Measurements from ENCODE around the gene AGMO. TPM values are rescaled to one million over a fixed set of nuclear protein-coding genes. Genes with fewer than 3 reads are reported as not detected.

Gene AGMO
- total RNA-seq, 1 experiment from 2014 or later = 13.2 TPM

DNA sequence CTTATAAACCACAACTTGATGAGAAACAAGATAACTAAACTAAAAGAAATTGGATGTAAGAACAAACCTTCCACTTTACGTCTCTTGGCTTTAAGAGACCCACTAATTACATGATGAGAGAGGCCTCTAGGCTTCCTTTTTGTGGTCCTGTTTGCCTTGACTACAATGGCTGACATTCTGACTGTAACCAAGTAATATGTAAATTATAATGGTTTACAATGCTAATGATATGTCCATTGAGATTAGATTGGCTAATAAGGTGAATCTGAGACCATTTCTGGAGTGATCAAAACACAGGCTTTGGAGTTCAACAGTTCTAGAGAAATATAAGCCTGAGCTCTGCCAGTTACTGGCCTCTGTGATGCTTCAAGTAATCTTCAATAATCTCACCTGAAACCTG, 39.4 kb upstream of the AGMO start:
- Mint-ChIP-seq H3K36me3 (ENCODE audit: insufficient read depth, unreplicated experiment) (no peaks in the 10 kb centered on the region), H3K4me3 (ENCODE audit: low read depth, unreplicated experiment) (no peak overlapping the region), H3K9me3 (ENCODE audit: low read depth, unreplicated experiment) (no peaks in the 10 kb centered on the region), H3K27me3 (ENCODE audit: unreplicated experiment) (no peaks in the 10 kb centered on the region), H3K27ac (ENCODE audit: unreplicated experiment) (no peak overlapping the region), H3K4me1 (ENCODE audit: low read depth, unreplicated experiment) (no peaks in the 10 kb centered on the region)
- TF ChIP-seq, protein P1, sequence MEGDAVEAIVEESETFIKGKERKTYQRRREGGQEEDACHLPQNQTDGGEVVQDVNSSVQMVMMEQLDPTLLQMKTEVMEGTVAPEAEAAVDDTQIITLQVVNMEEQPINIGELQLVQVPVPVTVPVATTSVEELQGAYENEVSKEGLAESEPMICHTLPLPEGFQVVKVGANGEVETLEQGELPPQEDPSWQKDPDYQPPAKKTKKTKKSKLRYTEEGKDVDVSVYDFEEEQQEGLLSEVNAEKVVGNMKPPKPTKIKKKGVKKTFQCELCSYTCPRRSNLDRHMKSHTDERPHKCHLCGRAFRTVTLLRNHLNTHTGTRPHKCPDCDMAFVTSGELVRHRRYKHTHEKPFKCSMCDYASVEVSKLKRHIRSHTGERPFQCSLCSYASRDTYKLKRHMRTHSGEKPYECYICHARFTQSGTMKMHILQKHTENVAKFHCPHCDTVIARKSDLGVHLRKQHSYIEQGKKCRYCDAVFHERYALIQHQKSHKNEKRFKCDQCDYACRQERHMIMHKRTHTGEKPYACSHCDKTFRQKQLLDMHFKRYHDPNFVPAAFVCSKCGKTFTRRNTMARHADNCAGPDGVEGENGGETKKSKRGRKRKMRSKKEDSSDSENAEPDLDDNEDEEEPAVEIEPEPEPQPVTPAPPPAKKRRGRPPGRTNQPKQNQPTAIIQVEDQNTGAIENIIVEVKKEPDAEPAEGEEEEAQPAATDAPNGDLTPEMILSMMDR (IDR thresholded peaks at IDR 0.05; ENCODE audit: unreplicated experiment) = no peak
- CTCF ChIA-PET = no interaction called here
- no peak for DNase-seq
- no TSS peak for BruUV-seq (replicated peaks)
- intact Hi-C loops (cut with micrococcal nuclease; ENCODE audit: unreplicated experiment) = no loop called here

DNA sequence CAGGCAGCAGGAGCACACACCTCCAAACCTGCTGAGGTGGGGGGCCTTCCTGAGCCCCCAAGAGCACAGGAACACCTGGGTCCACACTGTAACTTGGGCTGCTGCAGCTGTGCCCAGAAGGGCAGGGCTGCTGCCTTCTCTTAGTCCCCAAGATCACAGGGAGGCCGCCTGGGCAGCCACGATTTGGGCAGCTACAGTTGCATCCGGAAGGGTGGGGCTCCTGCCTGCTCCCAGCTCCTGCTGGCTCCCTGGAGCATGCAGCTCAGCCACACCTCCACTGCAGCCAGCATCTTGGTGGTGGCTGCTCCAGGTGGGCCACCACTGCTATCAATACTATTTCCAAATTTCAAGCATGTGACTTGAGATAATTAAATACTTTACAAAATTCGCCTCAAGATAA, 38.5 kb upstream of the AGMO start:
- Mint-ChIP-seq H3K4me3 (ENCODE audit: low read depth, unreplicated experiment) (no peak overlapping the region), H3K27me3 (ENCODE audit: unreplicated experiment) (no peaks in the 10 kb centered on the region), H3K4me1 (ENCODE audit: low read depth, unreplicated experiment) (no peaks in the 10 kb centered on the region), H3K36me3 (ENCODE audit: insufficient read depth, unreplicated experiment) (no peaks in the 10 kb centered on the region), H3K27ac (ENCODE audit: unreplicated experiment) (no peak overlapping the region), H3K9me3 (ENCODE audit: low read depth, unreplicated experiment) (no peaks in the 10 kb centered on the region)
- intact Hi-C loops (cut with micrococcal nuclease; ENCODE audit: unreplicated experiment) = no loop called here
- no TSS peak for BruUV-seq (replicated peaks)
- TF ChIP-seq, protein P1 (IDR thresholded peaks at IDR 0.05; ENCODE audit: unreplicated experiment) = no peak
- DNase-seq = no peak
- CTCF ChIA-PET = no interaction called here

DNA sequence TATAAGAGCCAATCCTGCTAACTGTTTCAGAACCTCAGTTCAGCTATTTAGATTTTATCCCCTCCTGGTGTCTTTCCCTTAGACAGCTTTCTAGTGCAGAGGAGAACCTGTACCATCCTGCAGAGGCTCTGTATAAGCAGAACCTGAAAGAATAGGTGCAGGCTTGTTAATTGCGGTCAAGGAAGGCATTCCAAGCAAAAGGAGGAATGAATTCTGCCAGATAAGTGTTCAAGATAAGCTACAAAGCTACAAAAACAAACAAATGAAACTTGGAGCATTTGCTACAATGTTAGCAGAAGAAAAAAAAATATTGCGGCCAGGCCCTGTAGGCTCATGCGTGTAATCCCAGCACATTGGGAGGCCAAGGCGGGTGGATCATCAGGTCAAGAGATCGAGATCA, 32.6 kb upstream of the AGMO start:
- no peak for DNase-seq
- Mint-ChIP-seq H3K36me3 (ENCODE audit: insufficient read depth, unreplicated experiment) (no peaks in the 10 kb centered on the region), H3K27me3 (ENCODE audit: unreplicated experiment) (no peaks in the 10 kb centered on the region), H3K9me3 (ENCODE audit: low read depth, unreplicated experiment) (peaks cover 2% of the 10 kb centered on the region), H3K4me3 (ENCODE audit: low read depth, unreplicated experiment) (no peak overlapping the region), H3K4me1 (ENCODE audit: low read depth, unreplicated experiment) (no peaks in the 10 kb centered on the region), H3K27ac (ENCODE audit: unreplicated experiment) (no peak overlapping the region)
- TF ChIP-seq, protein P1 (IDR thresholded peaks at IDR 0.05; ENCODE audit: unreplicated experiment) = no peak
- intact Hi-C loops (cut with micrococcal nuclease; ENCODE audit: unreplicated experiment) = no loop called here
- no TSS peak for BruUV-seq (replicated peaks)
- CTCF ChIA-PET = no interaction called here

DNA sequence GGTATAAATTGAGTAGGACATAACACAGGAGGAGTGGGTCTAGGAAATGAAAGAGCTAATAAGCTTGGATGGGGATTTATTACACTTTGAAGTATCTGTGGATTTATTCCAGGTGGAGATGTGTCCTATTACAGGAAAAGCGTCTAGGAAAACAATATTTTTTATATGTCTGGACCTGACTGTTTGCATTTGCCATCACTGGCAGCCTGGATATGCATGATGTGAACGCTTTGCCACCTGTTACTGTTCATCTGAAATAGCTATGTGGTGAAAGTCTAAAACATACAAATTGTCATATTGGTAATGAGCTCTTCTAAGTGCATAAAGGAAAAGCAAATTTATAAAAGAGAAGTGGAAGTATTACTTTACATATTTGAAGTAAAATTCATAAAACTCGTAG, 31.6 kb upstream of the AGMO start:
- TF ChIP-seq, protein P1 (IDR thresholded peaks at IDR 0.05; ENCODE audit: unreplicated experiment) = no peak
- intact Hi-C loops (cut with micrococcal nuclease; ENCODE audit: unreplicated experiment) = no loop called here
- no peaks in the 10 kb centered on the region for H3K4me1 Mint-ChIP-seq (ENCODE audit: low read depth, unreplicated experiment)
- no TSS peak for BruUV-seq (replicated peaks)
- no peak overlapping the region for H3K4me3 Mint-ChIP-seq (ENCODE audit: low read depth, unreplicated experiment)
- no peak overlapping the region for H3K27ac Mint-ChIP-seq (ENCODE audit: unreplicated experiment)
- CTCF ChIA-PET = no interaction called here
- H3K27me3 Mint-ChIP-seq (ENCODE audit: unreplicated experiment) = no peaks in the 10 kb centered on the region
- no peak for DNase-seq
- no peaks in the 10 kb centered on the region for H3K36me3 Mint-ChIP-seq (ENCODE audit: insufficient read depth, unreplicated experiment)
- peaks cover 2% of the 10 kb centered on the region for H3K9me3 Mint-ChIP-seq (ENCODE audit: low read depth, unreplicated experiment)

DNA sequence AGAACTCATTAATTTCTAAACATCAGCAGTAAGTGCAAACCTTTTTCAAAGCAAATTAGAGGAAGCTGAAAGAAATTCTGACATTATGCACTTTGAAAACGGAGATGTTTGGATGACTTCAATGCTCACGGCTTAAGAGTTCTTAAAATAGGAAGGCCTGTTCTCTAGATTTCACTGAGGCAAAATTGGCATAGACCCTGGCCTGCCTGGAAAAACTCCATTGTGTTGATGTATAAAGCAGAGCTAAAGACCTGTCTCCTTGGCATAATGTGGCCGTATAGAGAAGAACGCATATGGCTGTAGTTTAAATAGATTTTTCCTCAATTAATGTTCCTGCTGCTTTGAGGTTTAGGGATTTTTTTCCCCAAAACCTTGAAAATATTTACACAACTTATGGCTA, 24.5 kb upstream of the AGMO start:
- H3K9me3 Mint-ChIP-seq (ENCODE audit: low read depth, unreplicated experiment) = peaks cover 6% of the 10 kb centered on the region

More for the DNA sequence above, 24.5 kb upstream of the AGMO start:
- intact Hi-C loops (cut with micrococcal nuclease; ENCODE audit: unreplicated experiment) = no loop called here
- Mint-ChIP-seq H3K4me3 (ENCODE audit: low read depth, unreplicated experiment) (no peak overlapping the region), H3K4me1 (ENCODE audit: low read depth, unreplicated experiment) (peaks cover 7% of the 10 kb centered on the region), H3K27me3 (ENCODE audit: unreplicated experiment) (no peaks in the 10 kb centered on the region), H3K27ac (ENCODE audit: unreplicated experiment) (no peak overlapping the region), H3K36me3 (ENCODE audit: insufficient read depth, unreplicated experiment) (no peaks in the 10 kb centered on the region)
- no TSS peak for BruUV-seq (replicated peaks)
- CTCF ChIA-PET = no interaction called here
- DNase-seq = no peak
- TF ChIP-seq, protein P1 (IDR thresholded peaks at IDR 0.05; ENCODE audit: unreplicated experiment) = no peak

Measured in Calu3 (cell line).